ENCODE results near the gene ZNF664. TPM values are rescaled to one million over a fixed set of nuclear protein-coding genes. Genes with fewer than 3 reads are reported as not detected.

Gene ZNF664
- total RNA-seq, 1 experiment from 2014 or later: 58.7 TPM

DNA sequence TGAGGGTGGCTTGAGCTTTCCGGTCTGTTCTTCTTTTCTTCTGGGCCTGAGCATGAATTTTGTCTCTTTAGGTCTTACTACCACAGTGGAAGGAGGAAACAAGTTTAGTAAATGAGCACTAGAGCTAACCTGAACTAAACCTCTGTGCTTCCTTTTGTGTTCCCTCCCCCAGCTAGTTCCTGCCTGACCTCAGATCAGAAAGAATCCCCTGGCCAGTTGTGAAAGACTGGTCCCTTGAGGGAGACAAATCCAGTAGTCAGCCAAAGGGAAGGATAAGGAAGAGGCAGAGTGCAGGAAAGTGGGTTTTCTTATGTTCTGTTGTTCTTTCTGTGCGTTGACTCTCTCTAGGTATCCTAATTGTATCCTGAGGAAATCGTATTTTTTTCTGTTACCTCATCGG, 17.5 kb downstream of the ZNF664 start:
- DNase-seq (ENCODE audit: low read depth): no peak

GRCh38 chr12:123991372-123991951, 18.4 kb downstream of the ZNF664 start:
- peak; percentile 46 for DNase-seq (ENCODE audit: low read depth)

- DNase-seq (ENCODE audit: low read depth): no peak
Measured at GRCh38 chr12:123992118-123992825, 19.3 kb downstream of the ZNF664 start.

DNA sequence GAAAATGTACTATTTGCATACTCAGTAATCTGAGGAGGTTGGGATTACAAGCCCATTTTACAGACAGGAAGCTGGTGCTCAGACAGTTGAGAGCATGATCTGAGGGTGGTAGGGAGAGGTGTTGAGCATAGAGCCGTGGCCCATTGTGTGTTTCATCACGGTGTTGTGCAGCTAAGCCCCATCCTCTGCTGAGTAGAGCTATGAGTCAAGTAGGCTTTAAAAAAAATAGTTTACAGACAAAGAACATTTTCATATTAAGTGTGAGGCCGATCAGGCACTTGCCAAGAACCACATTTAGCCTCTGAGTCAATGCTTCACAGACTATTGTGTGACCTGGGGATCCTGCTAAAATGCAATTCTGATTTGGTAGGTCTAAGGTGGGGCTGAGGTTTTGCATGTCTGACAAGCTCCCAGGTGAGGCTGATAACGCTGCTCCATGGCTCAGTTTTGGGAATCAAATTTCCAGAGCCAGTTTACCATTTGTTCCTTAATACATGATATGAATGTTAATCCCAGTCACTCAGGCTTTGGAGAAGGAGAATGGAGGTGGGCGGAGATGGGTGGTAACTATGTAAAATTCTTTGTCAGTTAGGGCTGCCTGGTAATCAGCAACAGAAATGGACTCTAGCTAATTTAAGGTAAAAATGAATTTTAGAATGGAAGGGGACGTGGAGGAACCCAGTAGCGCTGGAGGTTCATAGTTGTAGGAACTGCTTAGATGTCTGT, 22.2 kb downstream of the ZNF664 start:
- peak; percentile 63 for DNase-seq (ENCODE audit: low read depth)

- DNase-seq (ENCODE audit: low read depth): no peak
Measured at GRCh38 chr12:123996581-123996980, 23.6 kb downstream of the ZNF664 start.

DNA sequence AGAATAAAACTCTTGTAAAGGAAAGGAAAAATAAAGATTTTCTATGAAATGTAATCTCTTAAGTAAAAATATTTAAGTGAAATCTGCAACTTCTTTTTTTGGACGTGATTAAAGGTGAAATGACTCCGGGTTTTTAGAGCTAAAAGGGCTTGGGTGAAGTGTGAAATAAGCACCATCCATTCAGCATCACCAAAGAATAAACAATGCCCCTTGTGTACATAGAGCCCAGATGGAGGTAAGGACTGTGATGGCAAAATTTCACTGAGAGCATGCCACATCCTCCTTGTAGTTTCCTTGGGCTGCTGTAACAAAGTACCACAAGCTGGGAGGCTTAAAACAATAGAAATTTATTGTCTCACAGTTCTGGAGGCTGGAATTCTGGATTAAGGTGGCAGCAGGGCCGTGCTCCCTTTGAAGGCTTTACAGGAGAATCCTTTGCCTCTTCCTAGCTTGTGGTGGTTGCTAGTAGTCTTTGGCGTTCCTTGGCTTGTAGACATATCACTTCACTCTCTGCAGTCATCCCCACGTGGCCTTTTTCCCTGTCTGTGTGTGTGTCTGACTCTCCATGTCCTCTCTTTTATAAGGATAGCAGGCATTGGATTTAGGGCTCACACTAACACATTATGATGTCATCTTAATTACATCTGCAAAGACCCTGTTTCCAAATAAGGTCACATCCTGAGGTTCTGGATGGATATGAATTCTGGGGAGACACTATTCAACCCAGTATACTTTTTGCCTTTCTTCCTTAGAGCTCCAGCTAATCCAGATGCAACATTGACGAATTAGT, 24.2 kb downstream of the ZNF664 start:
- DNase-seq (ENCODE audit: low read depth): no peak

GRCh38 chr12:123997908-123998307, 24.9 kb downstream of the ZNF664 start:
- DNase-seq (ENCODE audit: low read depth): no peak

GRCh38 chr12:123998344-123998990, 25.5 kb downstream of the ZNF664 start:
- DNase-seq (ENCODE audit: low read depth): no peak

DNA sequence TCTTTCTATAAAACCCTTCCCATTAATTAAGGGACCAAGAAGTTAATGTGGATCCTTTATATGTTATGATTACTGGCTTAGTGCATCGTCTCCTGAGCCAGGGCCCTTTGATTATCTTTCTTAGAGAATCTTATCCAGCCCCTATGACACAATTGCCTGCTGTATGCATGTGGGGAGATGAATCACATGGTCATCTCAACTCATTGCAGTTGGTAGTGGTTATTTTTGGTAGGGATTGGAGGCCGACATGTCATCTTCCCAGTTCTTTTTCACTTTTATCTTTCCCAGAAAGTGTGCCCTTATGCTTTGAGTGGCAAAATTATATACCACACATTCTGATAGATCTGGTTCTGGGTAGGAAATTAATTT, 26.0 kb downstream of the ZNF664 start:
- no peak for DNase-seq (ENCODE audit: low read depth)

DNA sequence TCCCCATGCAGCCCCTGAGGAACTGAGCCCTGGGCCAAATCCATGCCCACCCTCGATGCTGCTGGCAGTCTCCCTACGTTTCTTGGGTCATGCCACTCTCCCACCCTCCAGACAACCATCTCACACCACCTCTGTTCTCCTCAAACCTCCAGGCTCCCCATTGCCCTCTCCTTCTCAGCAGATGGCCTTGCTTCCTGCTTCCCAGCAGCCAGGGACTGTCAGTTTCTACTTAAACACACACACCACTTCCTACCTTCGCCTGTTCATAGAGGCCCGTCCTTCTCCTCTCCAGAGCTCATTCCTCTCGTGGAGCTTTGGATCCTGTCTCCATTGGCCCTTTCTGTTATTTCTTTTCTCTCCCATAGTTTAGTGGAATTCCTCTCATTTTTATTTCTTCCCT, 27.1 kb downstream of the ZNF664 start:
- DNase-seq (ENCODE audit: low read depth): no peak

DNA sequence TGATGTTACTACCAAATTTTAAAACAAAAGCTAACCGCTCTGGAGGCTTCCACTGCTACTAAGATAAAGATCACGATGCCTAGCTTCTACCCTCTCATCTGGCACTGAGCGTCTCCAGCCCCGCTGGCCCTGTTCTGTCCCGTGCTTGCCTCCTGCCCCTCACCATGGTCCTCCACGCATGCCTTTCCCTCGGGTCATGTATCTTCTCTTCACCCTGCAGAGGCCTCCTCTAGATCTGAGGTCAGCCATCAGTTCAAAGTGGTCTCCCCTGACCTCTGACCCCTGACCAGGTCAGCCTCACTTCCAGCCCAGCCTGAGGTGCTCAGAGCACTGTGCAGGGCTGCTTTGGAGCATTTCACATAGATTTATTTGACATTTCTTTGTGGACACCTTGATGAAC, 28.3 kb downstream of the ZNF664 start:
- DNase-seq (ENCODE audit: low read depth): no peak

DNA sequence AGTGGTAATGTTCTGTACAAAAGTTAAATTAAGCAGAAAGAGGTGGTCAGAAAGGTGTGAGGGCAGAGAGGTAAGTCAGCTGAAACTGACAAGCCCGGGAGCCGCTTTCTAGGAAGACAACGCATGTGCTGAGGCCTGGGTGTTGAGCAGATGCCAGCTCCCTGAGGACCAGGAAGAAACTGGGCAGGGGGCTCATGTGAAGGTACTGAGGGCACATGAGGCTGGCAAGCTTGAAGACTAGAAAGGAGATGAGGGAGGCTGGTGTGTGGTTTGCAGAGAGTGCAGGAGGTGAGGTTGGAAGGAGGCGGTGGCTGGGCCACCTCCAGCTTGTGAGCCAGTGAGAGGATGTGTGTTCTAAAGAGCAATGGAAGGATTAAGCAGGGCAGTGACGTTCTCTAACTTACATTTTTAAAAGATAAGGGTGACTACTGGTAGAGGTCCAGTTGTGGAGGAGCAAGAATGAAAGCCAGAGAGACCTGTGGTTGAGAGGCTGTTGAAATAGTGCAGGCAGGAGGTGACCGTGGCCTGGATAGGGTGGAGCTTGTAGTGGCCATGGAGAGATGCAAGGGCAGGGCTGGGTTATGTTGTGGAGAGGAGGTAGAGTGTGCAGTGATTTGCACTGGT, 29.1 kb downstream of the ZNF664 start:
- no peak for DNase-seq (ENCODE audit: low read depth)

GRCh38 chr12:124002654-124003053, 29.6 kb downstream of the ZNF664 start:
- DNase-seq (ENCODE audit: low read depth): no peak

GRCh38 chr12:124004233-124004875, 31.3 kb downstream of the ZNF664 start:
- no peak for DNase-seq (ENCODE audit: low read depth)

GRCh38 chr12:124006085-124006845, 33.2 kb downstream of the ZNF664 start:
- DNase-seq (ENCODE audit: low read depth): no peak

GRCh38 chr12:124006846-124007713, 34.1 kb downstream of the ZNF664 start:
- no peak for DNase-seq (ENCODE audit: low read depth)

- DNase-seq (ENCODE audit: low read depth): no peak
Measured at GRCh38 chr12:124007826-124008570, 35.0 kb downstream of the ZNF664 start.

GRCh38 chr12:124008595-124008994, 35.6 kb downstream of the ZNF664 start:
- no peak for DNase-seq (ENCODE audit: low read depth)
